HEK293T (cell line): ENCODE data around the gene ZNF561.

Source experiments
- CTCF ChIA-PET: fragments of 350-600 bp; formaldehyde crosslinking; extraction: SDS; loops from one replicate; lab custom pipeline; 2021; ENCODE audit warnings: antibody characterized with exemption, inconsistent platforms; lab: Yijun Ruan, JAX
- POLR2A ChIA-PET: fragments of 350-600 bp; formaldehyde crosslinking; extraction: SDS; loops from one replicate; lab custom pipeline; 2020; ENCODE audit warnings: antibody characterized with exemption, inconsistent platforms; lab: Yijun Ruan, JAX
- DNase-seq: peaks from one replicate; pipeline ENCODE4 v3.0.0; 2012; ENCODE audit warnings: mixed read lengths; ENCODE audit errors: extremely low spot score
- ARNT ChIP-seq: fragments of 450-650 bp; IDR thresholded peaks from 2 replicates; pipeline ENCODE4 v1.6.1; 2017; ENCODE audit warnings: mild to moderate bottlenecking
- BHLHE40 ChIP-seq: fragments of 450-650 bp; IDR thresholded peaks from 2 replicates; pipeline ENCODE4 v1.6.1; 2016; ENCODE audit warnings: mild to moderate bottlenecking, moderate library complexity, borderline replicate concordance
- CTBP1 ChIP-seq: fragments of 450-650 bp; IDR thresholded peaks from 2 replicates; pipeline ENCODE4 v1.6.1; 2016; ENCODE audit warnings: borderline replicate concordance
- ELF4 ChIP-seq: fragments of 450-650 bp; IDR thresholded peaks from 2 replicates; pipeline ENCODE4 v1.6.1; 2017; ENCODE audit warnings: antibody characterized with exemption
- FOXA1 ChIP-seq: fragments of 450-650 bp; IDR thresholded peaks from 2 replicates; pipeline ENCODE4 v1.6.1; 2016; ENCODE audit warnings: mild to moderate bottlenecking
- FOXK2 ChIP-seq: fragments of 450-650 bp; IDR thresholded peaks from 2 replicates; pipeline ENCODE4 v1.6.1; 2016; ENCODE audit warnings: mild to moderate bottlenecking
- FOXM1 ChIP-seq: fragments of 450-650 bp; IDR thresholded peaks from 2 replicates; pipeline ENCODE4 v1.6.1; 2017; ENCODE audit warnings: mild to moderate bottlenecking, borderline replicate concordance
- HDGF ChIP-seq: fragments of 450-650 bp; IDR thresholded peaks from 2 replicates; pipeline ENCODE4 v1.6.1; 2017; ENCODE audit warnings: antibody characterized with exemption, borderline replicate concordance
- L3MBTL2 ChIP-seq: fragments of 450-650 bp; conservative IDR thresholded peaks from 2 replicates; pipeline ENCODE4 v1.6.1; 2016; ENCODE audit warnings: mild to moderate bottlenecking
- LEF1 ChIP-seq: fragments of 450-650 bp; IDR thresholded peaks from 2 replicates; pipeline ENCODE4 v1.6.1; 2017; ENCODE audit warnings: mild to moderate bottlenecking, borderline replicate concordance
- NFRKB ChIP-seq: fragments of 450-650 bp; IDR thresholded peaks from 2 replicates; pipeline ENCODE4 v1.6.1; 2016; ENCODE audit warnings: mild to moderate bottlenecking, moderate library complexity
- SP1 ChIP-seq: fragments of 450-650 bp; IDR thresholded peaks from 2 replicates; pipeline ENCODE4 v1.6.1; 2017
- SUZ12 ChIP-seq: fragments of 450-650 bp; IDR thresholded peaks from 2 replicates; pipeline ENCODE4 v1.6.1; 2016; ENCODE audit warnings: mild to moderate bottlenecking
- TARDBP ChIP-seq: fragments of 450-650 bp; IDR thresholded peaks from 2 replicates; pipeline ENCODE4 v1.6.1; 2016
- ZNF384 ChIP-seq: fragments of 450-650 bp; IDR thresholded peaks from 2 replicates; pipeline ENCODE4 v1.6.1; 2016
- TF ChIP-seq, protein P1 (sequence below): fragments of 450-650 bp; IDR thresholded peaks from 2 replicates; pipeline ENCODE4 v1.6.1; 2016

ZNF561 gene

GRCh38 chr19:9622531-9622930 lies 1.5 kb upstream of the ZNF561 start:
- CTCF ChIA-PET = no interaction called here

DNA sequence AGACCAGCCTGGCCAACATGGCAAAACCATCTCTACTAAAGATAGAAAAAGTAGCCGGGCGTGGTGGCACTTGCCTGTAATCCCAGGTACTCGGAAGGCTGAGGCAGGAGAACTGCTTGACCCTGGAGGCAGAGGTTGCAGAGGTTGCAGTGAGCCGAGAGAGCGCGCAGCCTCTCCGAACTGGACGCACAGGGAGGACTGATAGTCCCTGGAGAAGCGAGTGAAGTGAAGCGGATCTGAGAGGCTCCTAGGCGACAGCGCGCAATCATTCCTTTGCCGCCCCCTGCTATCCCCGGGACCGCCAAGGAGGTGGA lies 233 bp downstream of the ZNF561 start:
- POLR2A ChIA-PET = interaction anchor here (1.5 kb wide), 1 partner anchor 148 kb away, joined by 5 read pairs; the partner anchor contains the start of gene ZNF846
- CTCF ChIA-PET = no interaction called here
- TF ChIP-seq CTBP1 (no peak), FOXA1 (no peak), ELF4 (no peak), SP1 (no peak), NFRKB (no peak), SUZ12 (no peak), LEF1 (no peak), FOXM1 (no peak), FOXK2 (no peak), TARDBP (no peak), BHLHE40 (no peak)
- TF ChIP-seq, protein P1, sequence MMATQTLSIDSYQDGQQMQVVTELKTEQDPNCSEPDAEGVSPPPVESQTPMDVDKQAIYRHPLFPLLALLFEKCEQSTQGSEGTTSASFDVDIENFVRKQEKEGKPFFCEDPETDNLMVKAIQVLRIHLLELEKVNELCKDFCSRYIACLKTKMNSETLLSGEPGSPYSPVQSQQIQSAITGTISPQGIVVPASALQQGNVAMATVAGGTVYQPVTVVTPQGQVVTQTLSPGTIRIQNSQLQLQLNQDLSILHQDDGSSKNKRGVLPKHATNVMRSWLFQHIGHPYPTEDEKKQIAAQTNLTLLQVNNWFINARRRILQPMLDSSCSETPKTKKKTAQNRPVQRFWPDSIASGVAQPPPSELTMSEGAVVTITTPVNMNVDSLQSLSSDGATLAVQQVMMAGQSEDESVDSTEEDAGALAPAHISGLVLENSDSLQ = no peak

More at GRCh38 chr19:9622531-9622930, 1.5 kb upstream of the ZNF561 start:
- POLR2A ChIA-PET = interaction anchor here (1.5 kb wide), 1 partner anchor 146 kb away, joined by 5 read pairs; the partner anchor contains the start of gene ZNF846
- TF ChIP-seq ARNT (no peak), TARDBP (no peak), HDGF (no peak), FOXM1 (no peak), L3MBTL2 (no peak), FOXK2 (no peak), BHLHE40 (no peak), ELF4 (no peak)
- TF ChIP-seq, protein P1 = no peak
- DNase-seq = no peak

GRCh38 chr19:9615844-9616243 lies 5.2 kb downstream of the ZNF561 start:
- TF ChIP-seq L3MBTL2 = no peak
- TF ChIP-seq SP1 = no peak
- TF ChIP-seq CTBP1 = no peak
- no peak for TF ChIP-seq SUZ12
- TF ChIP-seq HDGF = no peak
- no peak for TF ChIP-seq FOXM1
- TF ChIP-seq FOXA1 = no peak
- ChIA-PET CTCF (no interaction called here), POLR2A (no interaction called here)

More for the DNA sequence above, 233 bp downstream of the ZNF561 start:
- no peak for DNase-seq

GRCh38 chr19:9610484-9611113 lies 10.4 kb downstream of the ZNF561 start:
- DNase-seq = no peak
- CTCF ChIA-PET = no interaction called here
- POLR2A ChIA-PET = no interaction called here
- no peak for TF ChIP-seq CTBP1
- no peak for TF ChIP-seq BHLHE40
- TF ChIP-seq ZNF384 = no peak
- no peak for TF ChIP-seq HDGF
- no peak for TF ChIP-seq NFRKB
- TF ChIP-seq ELF4 = no peak
- no peak for TF ChIP-seq FOXM1
- no peak for TF ChIP-seq ARNT
- no peak for TF ChIP-seq FOXK2
- no peak for TF ChIP-seq FOXA1
- no peak for TF ChIP-seq SP1
- TF ChIP-seq, protein P1 = no peak
- no peak for TF ChIP-seq TARDBP
- TF ChIP-seq LEF1 = no peak

More at GRCh38 chr19:9615844-9616243, 5.2 kb downstream of the ZNF561 start:
- DNase-seq = no peak

DNA sequence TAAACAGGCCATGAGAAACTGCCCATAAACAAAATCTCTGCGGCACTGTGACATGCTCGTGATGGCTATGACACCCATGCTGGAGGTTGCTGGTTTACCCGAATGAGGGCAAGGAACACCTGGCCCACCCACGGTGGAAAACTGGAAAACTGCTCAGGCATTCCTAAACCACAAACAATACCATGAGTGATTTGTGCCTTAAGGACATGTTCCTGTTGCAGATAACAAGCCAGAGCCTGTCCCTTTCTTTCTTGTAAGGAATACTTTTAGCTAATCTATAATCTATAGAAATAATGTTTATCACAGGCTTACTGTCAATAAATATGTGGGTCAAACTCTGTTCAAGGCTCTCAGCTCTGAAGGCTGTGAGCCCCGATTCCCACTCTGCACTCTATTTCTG lies 12.1 kb downstream of the ZNF561 start:
- ChIA-PET POLR2A (interaction anchor here (1.0 kb wide), 1 partner anchor 24 kb away, joined by 3 read pairs; no protein-coding TSS in a partner anchor), CTCF (no interaction called here)
- no peak for TF ChIP-seq CTBP1
- TF ChIP-seq L3MBTL2 = no peak
- no peak for TF ChIP-seq ARNT
- no peak for TF ChIP-seq ZNF384
- no peak for TF ChIP-seq ELF4
- no peak for TF ChIP-seq FOXK2
- TF ChIP-seq SP1 = no peak
- no peak for TF ChIP-seq BHLHE40
- no peak for TF ChIP-seq HDGF
- no peak for TF ChIP-seq FOXA1
- TF ChIP-seq FOXM1 = no peak
- no peak for TF ChIP-seq NFRKB
- no peak for TF ChIP-seq SUZ12
- no peak for TF ChIP-seq TARDBP
- TF ChIP-seq LEF1 = no peak
- TF ChIP-seq, protein P1 = no peak
- DNase-seq = no peak
